Measurements from ENCODE around the gene ADAM10.

The ADAM10 gene

GRCh38 chr15:58703610-58704009, 45.9 kb downstream of the ADAM10 start:
- Histone ChIP-seq H3K4me1 (ENCODE audit: insufficient read depth, low read length, severe bottlenecking) (no peaks in the 10 kb centered on the region), H3K9me3 (ENCODE audit: low read length) (peaks cover 10% of the 10 kb centered on the region; the same call in 1 of the 2 replicates), H4K20me1 (ENCODE audit: insufficient read depth, low read length) (no peaks in the 10 kb centered on the region), H2AFZ (ENCODE audit: low read length) (no peak overlapping the region), H3F3A (ENCODE audit: insufficient read depth, low read length) (no peaks in the 10 kb centered on the region), H3K9me2 (ENCODE audit: low read depth, low read length) (no peaks in the 10 kb centered on the region), H3K36me3 (ENCODE audit: insufficient read depth, low read length) (peaks cover 89% of the 10 kb centered on the region), H3K27me3 (ENCODE audit: insufficient read depth, low read length) (no peaks in the 10 kb centered on the region), H3K4me2 (ENCODE audit: low read length) (no peak overlapping the region), H3K4me3 (ENCODE audit: low read depth, low read length, poor library complexity, severe bottlenecking) (no peak overlapping the region), H3K9ac (ENCODE audit: low read length) (no peak overlapping the region), H3K79me2 (ENCODE audit: insufficient read depth, low read length) (peaks cover 49% of the 10 kb centered on the region), H3K27ac (ENCODE audit: low read depth, low read length, poor library complexity, severe bottlenecking) (no peak overlapping the region)
- no peak for TF ChIP-seq EZH2 (IDR thresholded peaks at IDR 0.05; ENCODE audit: borderline replicate concordance, low read length)
- TF ChIP-seq, protein P1, sequence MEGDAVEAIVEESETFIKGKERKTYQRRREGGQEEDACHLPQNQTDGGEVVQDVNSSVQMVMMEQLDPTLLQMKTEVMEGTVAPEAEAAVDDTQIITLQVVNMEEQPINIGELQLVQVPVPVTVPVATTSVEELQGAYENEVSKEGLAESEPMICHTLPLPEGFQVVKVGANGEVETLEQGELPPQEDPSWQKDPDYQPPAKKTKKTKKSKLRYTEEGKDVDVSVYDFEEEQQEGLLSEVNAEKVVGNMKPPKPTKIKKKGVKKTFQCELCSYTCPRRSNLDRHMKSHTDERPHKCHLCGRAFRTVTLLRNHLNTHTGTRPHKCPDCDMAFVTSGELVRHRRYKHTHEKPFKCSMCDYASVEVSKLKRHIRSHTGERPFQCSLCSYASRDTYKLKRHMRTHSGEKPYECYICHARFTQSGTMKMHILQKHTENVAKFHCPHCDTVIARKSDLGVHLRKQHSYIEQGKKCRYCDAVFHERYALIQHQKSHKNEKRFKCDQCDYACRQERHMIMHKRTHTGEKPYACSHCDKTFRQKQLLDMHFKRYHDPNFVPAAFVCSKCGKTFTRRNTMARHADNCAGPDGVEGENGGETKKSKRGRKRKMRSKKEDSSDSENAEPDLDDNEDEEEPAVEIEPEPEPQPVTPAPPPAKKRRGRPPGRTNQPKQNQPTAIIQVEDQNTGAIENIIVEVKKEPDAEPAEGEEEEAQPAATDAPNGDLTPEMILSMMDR (IDR thresholded peaks at IDR 0.05; ENCODE audit: low read length) = no peak

- no peaks in the 10 kb centered on the region for H4K20me1 ChIP-seq (ENCODE audit: insufficient read depth, low read length)
- no peaks in the 10 kb centered on the region for H3K4me1 ChIP-seq (ENCODE audit: insufficient read depth, low read length, severe bottlenecking)
- no peak overlapping the region for H3K27ac ChIP-seq (ENCODE audit: low read depth, low read length, poor library complexity, severe bottlenecking)
- H3K9me2 ChIP-seq (ENCODE audit: low read depth, low read length) = no peaks in the 10 kb centered on the region
- H3K4me2 ChIP-seq (ENCODE audit: low read length) = no peak overlapping the region
- no peaks in the 10 kb centered on the region for H3F3A ChIP-seq (ENCODE audit: insufficient read depth, low read length)
- TF ChIP-seq, protein P1 (IDR thresholded peaks at IDR 0.05; ENCODE audit: low read length) = no peak
- TF ChIP-seq EZH2 (IDR thresholded peaks at IDR 0.05; ENCODE audit: borderline replicate concordance, low read length) = no peak
- no peaks in the 10 kb centered on the region for H3K27me3 ChIP-seq (ENCODE audit: insufficient read depth, low read length)
- peaks cover 63% of the 10 kb centered on the region for H3K79me2 ChIP-seq (ENCODE audit: insufficient read depth, low read length)
- H2AFZ ChIP-seq (ENCODE audit: low read length) = no peak overlapping the region
- no peak overlapping the region for H3K9ac ChIP-seq (ENCODE audit: low read length)
- peaks cover 85% of the 10 kb centered on the region for H3K36me3 ChIP-seq (ENCODE audit: insufficient read depth, low read length)
- no peak overlapping the region for H3K4me3 ChIP-seq (ENCODE audit: low read depth, low read length, poor library complexity, severe bottlenecking)
- H3K9me3 ChIP-seq (ENCODE audit: low read length) = peaks cover 10% of the 10 kb centered on the region; the same call in 1 of the 2 replicates
These were observed 47.3 kb downstream of the ADAM10 start for GRCh38 chr15:58702233-58702632.

DNA sequence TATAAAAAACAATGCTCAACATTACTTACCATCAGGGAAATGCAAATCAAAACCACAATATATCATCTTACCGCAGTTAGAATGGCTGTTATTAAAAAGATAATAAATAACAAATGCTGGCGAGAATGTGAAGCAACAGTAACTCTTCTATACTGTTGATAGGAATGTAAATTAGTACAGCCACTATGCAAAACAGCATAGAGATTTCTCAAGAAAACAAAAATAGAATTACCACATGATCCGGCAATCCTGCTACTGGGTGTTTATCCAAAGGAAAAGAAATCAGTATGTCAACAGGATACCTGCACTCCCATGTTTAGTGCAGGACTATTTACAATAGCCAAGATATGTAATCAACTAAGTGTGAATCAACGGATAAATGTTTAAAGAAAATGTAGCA, 48.1 kb downstream of the ADAM10 start:
- no peak overlapping the region for H3K27ac ChIP-seq (ENCODE audit: low read depth, low read length, poor library complexity, severe bottlenecking)
- no peak overlapping the region for H3K4me3 ChIP-seq (ENCODE audit: low read depth, low read length, poor library complexity, severe bottlenecking)
- H3K4me2 ChIP-seq (ENCODE audit: low read length) = no peak overlapping the region
- H3K9me3 ChIP-seq (ENCODE audit: low read length) = peaks cover 10% of the 10 kb centered on the region; the same call in 1 of the 2 replicates
- H3F3A ChIP-seq (ENCODE audit: insufficient read depth, low read length) = no peaks in the 10 kb centered on the region
- no peaks in the 10 kb centered on the region for H4K20me1 ChIP-seq (ENCODE audit: insufficient read depth, low read length)
- no peak overlapping the region for H2AFZ ChIP-seq (ENCODE audit: low read length)
- no peaks in the 10 kb centered on the region for H3K27me3 ChIP-seq (ENCODE audit: insufficient read depth, low read length)
- peaks cover 83% of the 10 kb centered on the region for H3K36me3 ChIP-seq (ENCODE audit: insufficient read depth, low read length)
- H3K4me1 ChIP-seq (ENCODE audit: insufficient read depth, low read length, severe bottlenecking) = no peaks in the 10 kb centered on the region
- TF ChIP-seq, protein P1 (IDR thresholded peaks at IDR 0.05; ENCODE audit: low read length) = no peak
- TF ChIP-seq EZH2 (IDR thresholded peaks at IDR 0.05; ENCODE audit: borderline replicate concordance, low read length) = no peak
- no peak overlapping the region for H3K9ac ChIP-seq (ENCODE audit: low read length)
- no peaks in the 10 kb centered on the region for H3K9me2 ChIP-seq (ENCODE audit: low read depth, low read length)
- peaks cover 71% of the 10 kb centered on the region for H3K79me2 ChIP-seq (ENCODE audit: insufficient read depth, low read length)

Data from OCI-LY1 (cell line).